BJ (cell line): ENCODE data around the gene WBP1L. TPM values are rescaled to one million over a fixed set of nuclear protein-coding genes. Genes with fewer than 3 reads are reported as not detected.
"Not testable (repeated sequence)": the region's sequence is repeated elsewhere in the genome, so short reads cannot be mapped to it uniquely, and the experiment has no call there.

Experiments
- CTCF ChIA-PET: fragments of 350-600 bp; formaldehyde crosslinking; extraction: SDS; loops from one replicate; lab custom pipeline; 2021; ENCODE audit warnings: antibody characterized with exemption, inconsistent platforms; lab: Yijun Ruan, JAX
- POLR2A ChIA-PET: fragments of 300-600 bp; sonication (Branson Sonifier 250); formaldehyde crosslinking; extraction: SDS; loops from one replicate; lab custom pipeline; 2021; ENCODE audit warnings: antibody characterized with exemption; lab: Charles Lee
- DNase-seq: peaks from one replicate; pipeline ENCODE4 v3.0.0-alpha.2; 2011; ENCODE audit warnings: low read depth
- H3K27me3 ChIP-seq: 2 replicates; pipeline ENCODE4 v1.6.0; 2011; ENCODE audit warnings: low read length; ENCODE audit not compliant: control insufficient read depth, insufficient read depth
- H3K36me3 ChIP-seq: 2 replicates; pipeline ENCODE4 v1.5.1; 2011; ENCODE audit warnings: low read length; ENCODE audit not compliant: control insufficient read depth, insufficient read depth
- H3K4me3 ChIP-seq: 2 replicates; pipeline ENCODE4 v1.5.1; 2011; ENCODE audit warnings: low read depth, mild to moderate bottlenecking, control low read depth, low read length
- polyA plus RNA-seq: library from polyadenylated mRNA; depleted of rRNA; stranded (reverse); fragments of >200 nt; gene quantifications from 2 replicates; pipeline ENCODE4 v1.2.3, GENCODE V29; 2011
- TF ChIP-seq, protein P1 (sequence below): IDR thresholded peaks from 2 replicates; pipeline ENCODE4 v1.5.1; 2011; ENCODE audit warnings: low read depth, mild to moderate bottlenecking, control low read depth, inconsistent platforms, low read length, moderate library complexity; ENCODE audit not compliant: insufficient read depth

WBP1L gene
- polyA plus RNA-seq, 1 experiment = 52.4 TPM

DNA sequence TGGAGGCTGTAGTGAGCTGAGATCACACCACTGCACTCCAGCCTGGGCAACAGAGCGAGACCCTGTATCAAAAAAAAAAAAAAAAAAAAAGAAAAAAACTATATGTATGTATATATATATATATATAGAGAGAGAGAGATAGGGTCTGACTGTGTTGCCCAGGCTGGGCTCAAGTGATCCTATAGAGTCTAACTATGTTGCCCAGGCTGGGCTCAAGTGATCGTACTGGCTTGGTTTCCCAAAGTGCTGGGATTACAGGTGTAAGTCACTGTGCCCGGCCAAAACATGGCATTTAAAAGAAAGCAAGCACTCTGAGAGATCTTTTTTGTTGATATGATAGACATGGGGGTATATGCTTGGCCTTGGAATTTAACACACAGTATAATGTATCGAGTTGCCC is 73.4 kb downstream of the WBP1L start:
- TF ChIP-seq, protein P1, sequence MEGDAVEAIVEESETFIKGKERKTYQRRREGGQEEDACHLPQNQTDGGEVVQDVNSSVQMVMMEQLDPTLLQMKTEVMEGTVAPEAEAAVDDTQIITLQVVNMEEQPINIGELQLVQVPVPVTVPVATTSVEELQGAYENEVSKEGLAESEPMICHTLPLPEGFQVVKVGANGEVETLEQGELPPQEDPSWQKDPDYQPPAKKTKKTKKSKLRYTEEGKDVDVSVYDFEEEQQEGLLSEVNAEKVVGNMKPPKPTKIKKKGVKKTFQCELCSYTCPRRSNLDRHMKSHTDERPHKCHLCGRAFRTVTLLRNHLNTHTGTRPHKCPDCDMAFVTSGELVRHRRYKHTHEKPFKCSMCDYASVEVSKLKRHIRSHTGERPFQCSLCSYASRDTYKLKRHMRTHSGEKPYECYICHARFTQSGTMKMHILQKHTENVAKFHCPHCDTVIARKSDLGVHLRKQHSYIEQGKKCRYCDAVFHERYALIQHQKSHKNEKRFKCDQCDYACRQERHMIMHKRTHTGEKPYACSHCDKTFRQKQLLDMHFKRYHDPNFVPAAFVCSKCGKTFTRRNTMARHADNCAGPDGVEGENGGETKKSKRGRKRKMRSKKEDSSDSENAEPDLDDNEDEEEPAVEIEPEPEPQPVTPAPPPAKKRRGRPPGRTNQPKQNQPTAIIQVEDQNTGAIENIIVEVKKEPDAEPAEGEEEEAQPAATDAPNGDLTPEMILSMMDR = no peak
- ChIA-PET CTCF (interaction anchor here (1.3 kb wide), 1 partner anchor 64 kb away, joined by 3 read pairs; no protein-coding TSS in a partner anchor), POLR2A (no interaction called here)
- no peaks in the 10 kb centered on the region for H3K27me3 ChIP-seq
- H3K36me3 ChIP-seq = peaks cover 19% of the 10 kb centered on the region
- no peak for DNase-seq
- H3K4me3 ChIP-seq = no peak overlapping the region

DNA sequence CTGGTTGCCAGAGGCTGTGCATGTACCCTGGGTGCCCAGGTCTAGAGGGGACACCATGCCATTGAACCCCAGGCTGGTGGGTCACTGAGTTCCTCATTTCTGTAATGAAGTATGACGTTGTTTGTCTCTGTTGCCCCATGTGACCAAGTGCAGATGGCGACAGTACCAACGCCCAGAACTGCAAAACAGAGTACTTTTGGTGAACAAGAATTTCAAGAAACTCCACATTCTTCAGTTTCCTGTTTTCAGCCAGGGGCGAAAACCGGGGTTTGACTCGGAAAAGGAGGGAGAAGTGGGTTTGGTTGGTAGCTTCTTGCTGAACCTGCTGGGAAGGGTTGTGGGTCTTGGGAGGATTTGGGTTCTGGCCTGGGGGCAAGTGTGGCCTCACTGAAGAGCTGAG is 75.3 kb downstream of the WBP1L start:
- TF ChIP-seq, protein P1 = no peak
- ChIA-PET CTCF (no interaction called here), POLR2A (no interaction called here)
- no peak for DNase-seq
- no peak overlapping the region for H3K4me3 ChIP-seq
- H3K27me3 ChIP-seq = no peaks in the 10 kb centered on the region
- H3K36me3 ChIP-seq = peaks cover 5% of the 10 kb centered on the region

DNA sequence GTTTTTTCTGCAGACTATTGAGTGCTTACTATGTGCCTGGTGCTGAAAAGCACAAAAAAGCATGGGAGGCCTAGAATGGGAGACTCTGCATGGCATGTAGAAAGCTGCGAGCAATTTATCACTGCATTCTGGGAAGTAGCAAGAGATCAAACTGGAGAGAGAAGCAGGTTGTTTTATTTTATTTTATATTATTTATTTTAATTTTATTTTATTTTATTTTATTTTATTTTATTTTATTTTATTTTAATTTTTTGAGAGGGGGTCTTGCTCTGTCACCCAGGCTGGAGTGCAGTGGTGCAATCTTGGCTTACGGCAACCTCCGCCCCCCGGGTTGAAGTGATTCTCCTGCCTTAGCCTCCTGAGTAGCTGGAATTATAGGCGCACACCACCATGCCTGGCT is 76.3 kb downstream of the WBP1L start:
- DNase-seq, H3K36me3 ChIP-seq, H3K4me3 ChIP-seq, POLR2A ChIA-PET, H3K27me3 ChIP-seq: not testable (repeated sequence)
- CTCF ChIA-PET = interaction anchor here (0.8 to 1.5 kb wide), 3 partner anchors 9 to 68 kb away, joined by 3 to 6 read pairs (median 5); no protein-coding TSS in a partner anchor

DNA sequence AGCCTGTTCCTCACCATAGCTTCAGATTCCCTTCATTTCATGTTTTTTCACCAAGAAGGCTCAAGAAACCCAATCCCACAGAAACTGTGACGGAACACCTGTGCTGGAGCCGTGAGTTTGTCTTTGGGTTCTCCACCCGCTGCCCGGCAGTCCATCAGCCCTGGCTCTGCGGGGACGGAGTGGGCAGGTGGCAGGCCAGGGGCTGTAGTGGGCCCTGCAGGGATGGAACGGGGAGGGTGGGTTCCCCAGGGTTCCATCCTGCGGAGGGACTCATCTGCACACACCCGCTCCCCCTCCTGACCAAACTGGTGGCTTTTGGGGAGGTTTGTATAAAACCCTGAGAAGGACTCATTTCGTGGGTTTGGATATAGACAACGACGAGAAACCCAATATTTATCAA is 78.5 kb downstream of the WBP1L start:
- no peak overlapping the region for H3K4me3 ChIP-seq
- DNase-seq = no peak
- ChIA-PET CTCF (interaction anchor here (1.0 kb wide), 1 partner anchor 9 kb away, joined by 3 read pairs; no protein-coding TSS in a partner anchor), POLR2A (no interaction called here)
- TF ChIP-seq, protein P1 = no peak
- no peaks in the 10 kb centered on the region for H3K36me3 ChIP-seq
- no peaks in the 10 kb centered on the region for H3K27me3 ChIP-seq

DNA sequence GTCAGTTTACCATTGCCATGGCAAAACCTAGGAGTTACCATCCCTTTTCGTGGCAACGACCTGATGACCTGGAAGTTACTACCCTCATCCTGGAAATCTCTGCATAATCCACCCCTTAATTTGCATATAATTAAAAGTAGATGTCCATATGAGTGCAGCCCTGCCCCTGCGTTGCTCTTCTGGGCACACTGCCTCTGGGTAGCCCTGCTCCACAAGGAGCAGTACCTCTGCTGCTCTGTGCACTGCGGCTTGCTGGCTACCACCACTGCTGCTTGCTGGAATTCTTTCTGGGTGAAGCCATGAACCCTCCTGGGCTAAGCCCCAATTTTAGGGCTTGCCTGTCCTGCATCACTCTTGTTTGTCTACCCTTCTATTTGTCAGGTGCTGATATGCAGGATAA is 80.9 kb downstream of the WBP1L start:
- Histone ChIP-seq H3K36me3 (no peaks in the 10 kb centered on the region), H3K4me3 (no peak overlapping the region), H3K27me3 (no peaks in the 10 kb centered on the region)
- DNase-seq = no peak
- ChIA-PET CTCF (interaction anchor here (1.5 to 1.6 kb wide), 2 partner anchors 11 to 77 kb away, joined by 5 to 6 read pairs; no protein-coding TSS in a partner anchor), POLR2A (no interaction called here)
- TF ChIP-seq, protein P1 = no peak

DNA sequence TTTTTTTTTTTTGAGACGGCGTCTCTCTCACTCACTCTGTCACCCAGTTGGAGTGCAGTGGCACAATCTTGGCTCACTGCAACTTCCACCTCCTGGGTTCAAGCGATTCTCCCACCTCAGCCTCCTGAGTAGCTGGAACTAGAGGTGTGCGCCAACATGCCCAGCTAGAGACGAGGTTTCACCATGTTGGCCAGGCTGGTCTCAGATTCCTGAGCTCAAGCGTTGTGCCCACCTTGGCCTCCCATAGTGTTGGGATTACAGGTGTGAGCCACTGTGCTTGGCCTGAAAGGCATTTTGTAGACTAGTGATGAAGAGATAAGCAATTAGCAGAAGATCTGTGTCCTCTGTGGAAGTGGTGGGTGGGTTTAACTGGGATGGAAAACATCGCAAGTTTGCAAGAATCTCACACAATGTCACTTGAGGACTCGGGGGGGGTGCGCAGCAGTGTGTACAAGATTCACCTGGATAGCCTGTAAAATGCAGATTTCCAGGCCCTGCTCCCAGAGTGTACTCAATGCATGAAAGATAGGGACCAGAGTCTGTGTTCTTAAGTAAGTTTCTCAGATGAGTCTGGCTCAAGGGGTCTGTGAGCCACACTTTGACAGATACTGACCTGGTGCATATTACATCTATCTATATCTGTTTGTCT is 82.5 kb downstream of the WBP1L start:
- TF ChIP-seq, protein P1 = no peak
- Histone ChIP-seq H3K27me3 (no peaks in the 10 kb centered on the region), H3K4me3 (no peak overlapping the region), H3K36me3 (no peaks in the 10 kb centered on the region)
- CTCF ChIA-PET = interaction anchor here (0.6 to 2.2 kb wide), 4 partner anchors 10 to 75 kb away, joined by 3 to 9 read pairs (median 4); partner anchors contain the start of gene CYP17A1
- DNase-seq = no peak
- POLR2A ChIA-PET = no interaction called here
